GM19043 (cell line): ENCODE measurements around the gene SYNDIG1.

ENCODE experiments used
- ATAC-seq: cut with Tn5 transposase; IDR thresholded peaks from one replicate; pipeline ENCODE4 v1.9.1; 2021; ENCODE audit warnings: low read depth; ENCODE audit not compliant: unreplicated experiment

SYNDIG1 gene

GRCh38 chr20:24469116-24469893, at the start of gene SYNDIG1:
TSS of gene SYNDIG1 (plus strand) at chr20:24469629. CDS start at chr20:24543098, 73,469 bp downstream.
- ATAC-seq: no peak

GRCh38 chr20:24419786-24420185, 49.6 kb upstream of the SYNDIG1 start:
- no peak for ATAC-seq

- ATAC-seq: no peak
These were observed 48.9 kb upstream of the SYNDIG1 start for GRCh38 chr20:24420567-24420966.

DNA sequence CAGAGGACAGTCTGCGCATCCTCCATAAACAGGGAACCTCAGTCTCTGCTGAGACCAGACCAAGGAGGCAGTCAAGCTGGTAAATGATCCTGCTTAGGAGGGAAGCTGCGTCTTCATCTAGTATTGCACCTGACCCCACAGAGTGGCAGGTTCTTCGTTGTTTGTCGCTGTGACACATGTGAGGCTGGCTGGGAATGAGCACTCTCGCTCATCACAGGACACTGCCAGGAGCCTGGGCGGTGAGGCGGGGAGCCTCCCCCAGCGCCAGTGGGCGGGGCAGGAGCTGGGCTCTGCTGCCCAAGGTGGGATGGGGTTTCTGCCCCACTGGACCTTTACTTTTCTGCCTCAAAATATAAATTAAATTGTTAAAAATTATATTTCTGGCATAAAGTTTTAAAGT, 48.4 kb upstream of the SYNDIG1 start:
- no peak for ATAC-seq

DNA sequence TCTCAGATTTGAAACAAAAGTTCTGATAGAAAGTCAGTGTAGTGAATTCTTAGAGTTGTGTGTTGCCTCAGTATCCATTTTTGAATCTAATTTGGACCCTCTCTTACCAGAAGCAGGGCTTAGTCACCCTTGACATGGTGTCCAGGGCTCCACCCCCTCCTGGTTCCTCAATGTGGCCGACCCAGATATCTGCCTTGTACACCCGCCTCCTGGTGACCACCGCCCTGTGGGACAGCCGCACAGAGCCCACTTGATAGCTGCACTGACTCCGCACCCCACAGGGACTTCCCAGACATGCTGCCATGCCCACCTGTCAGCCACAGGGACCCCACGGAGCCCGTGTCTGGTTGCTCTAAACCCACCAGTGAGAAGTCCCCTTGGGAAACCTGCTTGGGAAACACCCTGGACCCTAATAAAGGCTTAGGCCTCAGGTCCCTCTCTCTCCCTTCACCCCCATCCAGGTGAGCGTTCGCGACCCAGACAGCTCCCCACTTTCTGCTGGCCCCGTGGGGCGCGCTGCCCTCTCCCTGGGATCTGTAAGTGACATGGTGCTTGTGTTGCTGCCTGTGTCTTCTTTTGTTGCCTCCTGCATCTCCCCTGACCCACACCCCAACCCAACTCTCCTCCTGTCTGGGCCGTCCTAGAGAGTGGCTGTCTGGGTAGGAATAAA, 47.2 kb upstream of the SYNDIG1 start:
- ATAC-seq: no peak

DNA sequence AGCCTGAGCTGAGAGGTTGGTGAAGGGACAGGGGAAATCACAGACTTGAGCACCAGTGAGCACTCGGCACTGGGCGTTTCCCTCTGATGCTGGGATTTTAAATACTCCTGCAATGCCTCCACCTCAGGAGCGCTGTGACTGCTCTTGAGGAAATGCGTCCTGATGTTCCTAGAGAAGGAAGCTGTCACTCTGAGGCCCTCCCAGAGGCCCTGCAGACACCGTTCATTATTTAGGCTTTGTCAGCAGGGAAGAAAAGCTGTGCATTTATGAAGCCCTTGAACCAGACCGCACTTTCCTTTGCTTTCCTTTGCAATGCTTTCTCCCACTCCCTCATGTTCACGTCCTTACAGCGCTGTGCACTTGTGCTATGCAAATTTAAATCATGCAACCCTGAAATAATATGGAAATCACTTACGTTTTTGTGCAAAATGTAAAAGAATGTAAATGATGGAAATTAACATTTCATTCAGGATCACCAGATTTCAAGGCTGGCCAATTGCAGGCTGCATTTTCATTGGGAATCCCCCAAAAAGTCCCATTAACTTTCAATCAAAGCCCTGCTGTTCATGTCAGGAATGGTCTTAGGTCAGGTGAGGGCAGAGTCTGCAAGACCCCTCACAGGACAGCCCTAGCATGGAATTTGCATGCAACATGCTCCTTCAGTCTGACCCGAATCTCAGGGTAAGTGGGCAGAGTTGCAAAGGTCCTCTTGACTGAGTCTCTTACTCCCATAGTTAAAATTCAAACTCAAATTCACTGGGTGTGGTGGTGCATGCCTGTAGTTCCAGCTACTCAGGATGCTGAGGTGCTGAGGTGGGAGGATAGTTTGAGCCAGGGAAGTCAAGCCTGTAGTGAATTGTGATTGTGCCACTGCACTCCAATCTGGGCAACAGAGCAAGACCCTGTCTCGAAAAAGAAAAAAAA, 45.8 kb upstream of the SYNDIG1 start:
- no peak for ATAC-seq

- no peak for ATAC-seq
These were observed 43.8 kb upstream of the SYNDIG1 start for GRCh38 chr20:24425523-24426135.

DNA sequence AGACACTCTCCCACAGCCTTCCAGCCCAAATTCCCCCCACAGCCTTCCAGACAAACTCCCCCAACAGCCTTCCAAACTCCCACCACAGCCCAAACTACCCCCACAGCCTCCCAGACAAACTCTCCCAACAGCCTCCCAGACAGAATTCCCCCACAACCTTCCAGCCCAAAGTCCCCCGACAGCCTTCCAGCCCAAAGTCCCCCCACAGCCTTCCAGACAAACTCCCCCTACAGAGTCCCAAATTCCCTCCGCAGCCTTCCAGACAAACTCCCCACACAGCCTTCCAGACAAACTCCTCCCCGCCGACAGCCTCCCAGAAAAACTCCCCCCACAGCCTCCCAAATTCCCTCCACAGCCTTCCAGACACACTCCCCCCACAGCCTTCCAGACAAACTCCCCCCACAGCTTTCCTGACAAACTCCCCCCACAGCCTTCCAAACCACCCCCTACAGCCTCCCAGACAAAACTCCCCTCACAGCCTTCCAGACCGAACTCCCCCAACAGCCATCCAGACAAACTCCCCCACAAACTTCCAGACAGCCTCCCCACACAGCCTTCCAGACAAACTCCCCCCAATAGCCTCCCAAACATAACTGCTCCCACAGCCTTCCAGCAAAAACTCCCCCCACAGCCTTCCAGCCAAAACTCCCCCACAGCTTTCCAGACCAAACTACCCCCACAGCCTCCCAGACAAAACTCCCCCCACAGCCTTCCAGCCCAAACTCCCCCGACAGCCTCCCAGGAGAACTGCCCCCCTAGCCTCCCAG, 38.0 kb upstream of the SYNDIG1 start:
- no peak for ATAC-seq

DNA sequence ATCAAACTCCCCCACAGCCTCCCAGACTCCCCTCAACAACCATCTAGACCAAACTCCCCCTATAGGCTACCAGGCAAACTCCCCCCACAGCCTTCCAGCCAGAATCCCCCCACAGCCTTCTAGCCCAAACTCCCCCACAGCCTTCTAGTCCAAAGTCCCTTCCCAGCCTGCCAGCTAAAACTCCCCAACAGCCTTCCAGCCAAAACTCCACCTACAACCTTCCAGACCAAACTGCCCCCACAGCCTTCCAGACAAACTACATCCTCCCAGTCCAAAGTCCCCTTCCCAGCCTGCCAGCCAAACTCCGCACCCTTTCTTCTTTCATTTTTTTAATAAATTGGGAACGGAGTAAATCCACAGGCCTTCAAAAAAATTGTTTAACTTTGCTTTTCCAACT, 37.4 kb upstream of the SYNDIG1 start:
- ATAC-seq: no peak

GRCh38 chr20:24436160-24436559, 33.3 kb upstream of the SYNDIG1 start:
- no peak for ATAC-seq

DNA sequence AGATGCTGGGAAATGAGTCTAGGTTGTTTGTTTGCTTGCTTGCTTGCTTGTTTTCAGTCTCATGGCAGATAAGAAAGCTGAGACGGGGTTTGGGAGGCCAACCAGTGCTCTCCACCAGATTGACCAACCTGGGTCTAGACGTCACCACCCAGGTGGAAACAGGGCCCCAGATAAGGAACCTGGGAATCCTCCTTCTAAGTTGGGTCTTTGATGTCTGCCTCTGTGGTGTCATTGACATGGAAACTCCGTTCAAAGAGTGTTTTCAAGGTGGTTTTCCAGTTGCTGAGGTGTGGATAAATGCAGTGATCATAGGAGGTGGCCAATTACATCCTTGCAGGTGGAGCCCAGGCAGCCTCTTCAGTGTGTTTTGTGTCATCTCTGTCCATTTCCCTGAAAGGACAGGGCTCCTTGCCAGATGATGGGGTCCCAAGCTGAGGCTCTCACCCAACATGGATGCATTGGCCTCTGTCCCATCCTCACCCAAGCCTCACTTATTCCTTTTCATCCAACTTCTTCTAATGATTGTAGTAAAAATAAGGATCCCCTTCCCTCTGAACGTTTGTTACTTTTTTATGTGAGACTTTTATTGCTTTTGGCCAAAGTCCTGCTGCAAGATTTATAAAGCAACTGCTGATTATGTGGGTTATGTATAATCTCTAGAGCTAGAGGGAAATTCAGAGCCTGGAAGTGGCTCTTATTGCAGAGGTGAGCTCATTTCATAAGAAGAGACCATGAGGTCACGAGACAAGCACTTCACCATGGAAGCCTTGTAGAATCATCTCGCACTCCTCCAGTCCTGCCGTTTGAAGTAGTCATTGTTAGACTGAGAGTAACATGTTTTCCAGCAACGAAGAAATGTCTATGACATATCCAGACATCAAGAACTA, 32.0 kb upstream of the SYNDIG1 start:
- ATAC-seq: no peak

GRCh38 chr20:24438331-24438730, 31.1 kb upstream of the SYNDIG1 start:
- no peak for ATAC-seq

DNA sequence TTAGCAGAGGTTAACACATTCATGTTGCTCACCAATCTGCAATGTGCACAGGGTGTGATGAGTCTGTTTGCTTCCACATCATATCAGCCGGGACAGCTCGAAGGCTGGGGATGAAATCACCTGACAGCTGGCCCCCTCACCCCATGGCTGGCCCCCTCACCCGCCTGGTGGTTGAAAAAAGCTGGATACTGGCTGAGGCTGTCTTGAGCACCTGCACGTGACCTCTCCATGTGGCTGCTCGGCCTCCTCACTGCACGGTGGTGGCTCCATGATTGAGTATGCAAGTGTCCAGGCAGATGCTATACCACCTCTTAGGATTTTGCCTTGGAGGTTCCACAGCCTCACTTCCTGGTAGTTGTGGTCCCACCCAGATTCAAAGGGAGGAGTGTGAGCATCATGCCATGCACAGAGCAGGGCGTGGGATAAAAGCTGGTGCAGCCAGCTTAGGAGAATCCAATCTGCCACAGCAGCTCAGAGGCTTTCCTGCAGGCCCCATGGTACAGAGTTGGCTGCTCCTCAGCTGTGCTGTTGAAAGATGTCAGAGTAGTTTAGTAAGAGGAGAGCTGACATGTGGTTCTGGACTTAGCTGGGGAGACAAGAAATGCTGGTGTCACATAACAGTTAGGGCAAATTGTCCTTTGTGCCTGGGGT, 29.6 kb upstream of the SYNDIG1 start:
- no peak for ATAC-seq

DNA sequence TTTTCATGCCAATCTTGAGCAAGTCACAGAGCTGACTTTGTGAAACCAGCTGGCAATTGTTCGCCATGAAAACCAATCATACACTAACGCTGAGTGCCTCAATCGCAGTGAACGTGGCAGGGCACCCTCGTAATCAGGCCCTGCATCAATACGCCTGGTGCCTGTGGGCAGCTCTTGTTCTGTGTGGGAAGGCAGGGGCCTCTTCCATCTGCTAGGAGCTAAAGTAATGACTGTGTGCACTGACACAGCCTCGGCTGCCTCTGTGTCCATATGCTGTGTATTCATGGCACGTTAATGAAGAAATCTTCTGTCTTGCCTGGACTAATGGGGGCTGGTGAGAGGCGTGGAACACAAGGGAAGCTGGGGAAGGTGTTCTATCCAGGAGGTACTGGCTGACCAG, 27.8 kb upstream of the SYNDIG1 start:
- no peak for ATAC-seq

GRCh38 chr20:24442909-24443308, 26.5 kb upstream of the SYNDIG1 start:
- no peak for ATAC-seq

- no peak for ATAC-seq
These were observed 26.0 kb upstream of the SYNDIG1 start for GRCh38 chr20:24443436-24443835.

DNA sequence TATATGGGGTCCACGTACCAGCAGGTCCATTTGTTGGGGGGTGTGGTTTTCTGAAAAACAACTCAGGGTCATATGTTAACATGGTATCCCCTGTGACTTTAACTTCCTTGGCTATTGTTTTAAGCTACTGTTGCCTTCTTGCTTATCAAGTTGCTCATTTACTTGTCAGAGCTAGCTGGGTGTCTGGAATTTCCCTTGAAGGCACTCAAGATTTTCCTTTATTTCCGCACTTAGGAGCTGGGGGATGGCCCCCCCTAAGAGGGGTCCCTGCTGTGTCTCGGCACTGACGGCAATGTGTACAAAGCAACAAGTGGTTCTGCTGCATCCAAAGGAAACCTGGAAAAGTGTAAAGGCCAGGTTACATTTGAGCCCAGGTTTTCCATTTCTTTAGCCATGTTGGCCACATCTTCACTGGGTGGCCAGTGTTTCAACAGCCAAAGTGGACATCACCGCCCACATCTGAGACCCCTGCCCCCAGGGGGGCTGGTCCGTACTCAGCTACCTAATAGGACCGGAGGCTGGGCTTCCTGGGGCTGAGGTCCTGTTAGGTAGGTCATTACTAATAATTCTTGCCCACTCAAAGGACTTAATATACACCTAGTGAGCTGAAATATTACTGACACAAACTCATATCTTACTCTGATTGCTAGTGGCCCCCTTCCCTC, 24.8 kb upstream of the SYNDIG1 start:
- no peak for ATAC-seq
